PC-3 (cell line): ENCODE results near the gene TMEFF2. TPM values are rescaled to one million over a fixed set of nuclear protein-coding genes. Genes with fewer than 3 reads are reported as not detected.

ENCODE experiments used
- ATAC-seq: fragments of 200-7000 bp; cut with Tn5 transposase; 2 replicates; pipeline ENCODE4 v1.9.1; 2020; ENCODE audit warnings: mild to moderate bottlenecking, moderate library complexity
- BruUV-seq: library from RNA; stranded (reverse); fragments of 400-500 nt; replicated peaks from 2 replicates; lab custom pipeline; 2021; lab: Mats Ljungman, UMichigan
- CTCF ChIA-PET: fragments of 300-600 bp; sonication (Branson Sonifier 250); formaldehyde crosslinking; loops from one replicate; lab custom pipeline; 2022; ENCODE audit warnings: antibody characterized with exemption; lab: Charles Lee
- POLR2A ChIA-PET: fragments of 300-600 bp; sonication (Branson Sonifier 250); formaldehyde crosslinking; loops from one replicate; lab custom pipeline; 2022; ENCODE audit warnings: antibody characterized with exemption; ENCODE audit not compliant: unreplicated experiment; lab: Charles Lee
- DNase-seq: peaks from one replicate; pipeline ENCODE4 v3.0.0-alpha.2; 2015
- H2AFZ ChIP-seq: fragments of 300-600 bp; sonication (generic); 2 replicates; pipeline ENCODE4 v1.6.0; 2016; ENCODE audit warnings: antibody characterized with exemption, low read length
- H3F3A ChIP-seq: fragments of 300-600 bp; sonication (generic); one replicate; pipeline ENCODE4 v1.6.0; 2017; ENCODE audit warnings: antibody characterized with exemption, low read length, control low read depth, mild to moderate bottlenecking; ENCODE audit not compliant: unreplicated experiment
- H3K27ac ChIP-seq: fragments of 300-600 bp; sonication (generic); 2 replicates; pipeline ENCODE4 v1.5.1; 2016; ENCODE audit warnings: mild to moderate bottlenecking, low read length
- H3K27me3 ChIP-seq: fragments of 300-600 bp; sonication (generic); 2 replicates; pipeline ENCODE4 v1.6.1; 2016; ENCODE audit warnings: low read length, mixed read lengths
- H3K36me3 ChIP-seq: fragments of 300-600 bp; sonication (generic); 2 replicates; pipeline ENCODE4 v1.6.1; 2016; ENCODE audit warnings: low read depth, mixed run types, low read length, mixed read lengths
- H3K4me1 ChIP-seq: fragments of 300-600 bp; sonication (generic); 2 replicates; pipeline ENCODE4 v1.5.1; 2016; ENCODE audit warnings: low read length; ENCODE audit not compliant: insufficient read depth
- H3K4me2 ChIP-seq: fragments of 300-600 bp; sonication (generic); 2 replicates; pipeline ENCODE4 v1.6.0; 2016; ENCODE audit warnings: low read length
- H3K4me3 ChIP-seq: fragments of 300-600 bp; sonication (generic); 2 replicates; pipeline ENCODE4 v1.5.1; 2016; ENCODE audit warnings: mild to moderate bottlenecking, low read length, mixed read lengths
- H3K79me2 ChIP-seq: fragments of 300-600 bp; sonication (generic); 2 replicates; pipeline ENCODE4 v1.6.1; 2017; ENCODE audit warnings: low read length, mixed read lengths
- H3K9ac ChIP-seq: fragments of 300-600 bp; sonication (generic); 2 replicates; pipeline ENCODE4 v1.6.0; 2016; ENCODE audit warnings: mild to moderate bottlenecking, low read length
- H3K9me2 ChIP-seq: fragments of 300-600 bp; sonication (generic); replicated peaks from 2 replicates; pipeline ENCODE4 v1.6.1; 2016; ENCODE audit warnings: mixed run types, low read length, mixed read lengths
- H3K9me3 ChIP-seq: fragments of 300-600 bp; sonication (generic); 2 replicates; pipeline ENCODE4 v1.6.1; 2016; ENCODE audit warnings: low read length, mixed read lengths
- H4K20me1 ChIP-seq: fragments of 300-600 bp; sonication (generic); 2 replicates; pipeline ENCODE4 v1.6.1; 2016; ENCODE audit warnings: low read length, mixed read lengths
- EZH2 ChIP-seq: fragments of 300-600 bp; sonication (generic); IDR thresholded peaks from one replicate; pipeline ENCODE4 v1.6.1; 2017; ENCODE audit warnings: antibody characterized with exemption, mild to moderate bottlenecking, low read length; ENCODE audit not compliant: unreplicated experiment
- EZH2phosphoT487 ChIP-seq: fragments of 300-600 bp; sonication (generic); IDR thresholded peaks from 2 replicates; pipeline ENCODE4 v1.6.1; 2018; ENCODE audit warnings: mild to moderate bottlenecking, antibody characterized with exemption, low read length, borderline replicate concordance
- intact Hi-C: fragments of 100-400 bp; cut with micrococcal nuclease; formaldehyde crosslinking; loops from 2 replicates; pipeline ENCODE4 v1.9.0; 2023
- total RNA-seq: library from RNA; depleted of rRNA; stranded (reverse); fragments of >200 nt; gene quantifications from 2 replicates; pipeline ENCODE4 v1.2.3, GENCODE V29; 2014
- TF ChIP-seq, protein P1 (sequence below): fragments of 300-600 bp; sonication (generic); conservative IDR thresholded peaks from 2 replicates; pipeline ENCODE4 v1.5.1; 2017; ENCODE audit warnings: antibody characterized with exemption, low read depth, mild to moderate bottlenecking, low read length

The TMEFF2 gene
- total RNA-seq, 1 experiment from 2014 or later = not detected

- CTCF ChIA-PET = no interaction called here
- no peaks in the 10 kb centered on the region for H3F3A ChIP-seq
Observed at GRCh38 chr2:192186806-192187205, 7.9 kb downstream of the TMEFF2 start.

GRCh38 chr2:192184349-192184748, 10.4 kb downstream of the TMEFF2 start:
- H3K4me3 ChIP-seq = no peak overlapping the region
- no peak overlapping the region for H3K4me2 ChIP-seq
- ATAC-seq (no peak), DNase-seq (no peak)
- no peak overlapping the region for H3K27ac ChIP-seq
- no peaks in the 10 kb centered on the region for H4K20me1 ChIP-seq
- TF ChIP-seq, protein P1, sequence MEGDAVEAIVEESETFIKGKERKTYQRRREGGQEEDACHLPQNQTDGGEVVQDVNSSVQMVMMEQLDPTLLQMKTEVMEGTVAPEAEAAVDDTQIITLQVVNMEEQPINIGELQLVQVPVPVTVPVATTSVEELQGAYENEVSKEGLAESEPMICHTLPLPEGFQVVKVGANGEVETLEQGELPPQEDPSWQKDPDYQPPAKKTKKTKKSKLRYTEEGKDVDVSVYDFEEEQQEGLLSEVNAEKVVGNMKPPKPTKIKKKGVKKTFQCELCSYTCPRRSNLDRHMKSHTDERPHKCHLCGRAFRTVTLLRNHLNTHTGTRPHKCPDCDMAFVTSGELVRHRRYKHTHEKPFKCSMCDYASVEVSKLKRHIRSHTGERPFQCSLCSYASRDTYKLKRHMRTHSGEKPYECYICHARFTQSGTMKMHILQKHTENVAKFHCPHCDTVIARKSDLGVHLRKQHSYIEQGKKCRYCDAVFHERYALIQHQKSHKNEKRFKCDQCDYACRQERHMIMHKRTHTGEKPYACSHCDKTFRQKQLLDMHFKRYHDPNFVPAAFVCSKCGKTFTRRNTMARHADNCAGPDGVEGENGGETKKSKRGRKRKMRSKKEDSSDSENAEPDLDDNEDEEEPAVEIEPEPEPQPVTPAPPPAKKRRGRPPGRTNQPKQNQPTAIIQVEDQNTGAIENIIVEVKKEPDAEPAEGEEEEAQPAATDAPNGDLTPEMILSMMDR = no peak
- TF ChIP-seq EZH2phosphoT487 (no peak), EZH2 (no peak)
- H2AFZ ChIP-seq = no peak overlapping the region
- H3K27me3 ChIP-seq = peaks cover 27% of the 10 kb centered on the region; the same call in 1 of the 2 replicates
- ChIA-PET CTCF (no interaction called here), POLR2A (no interaction called here)
- intact Hi-C loops = no loop called here
- no peaks in the 10 kb centered on the region for H3K4me1 ChIP-seq
- H3K9ac ChIP-seq = no peak overlapping the region
- no peaks in the 10 kb centered on the region for H3K79me2 ChIP-seq
- no peaks in the 10 kb centered on the region for H3K36me3 ChIP-seq
- H3F3A ChIP-seq = no peaks in the 10 kb centered on the region
- no TSS peak for BruUV-seq
- no peaks in the 10 kb centered on the region for H3K9me2 ChIP-seq
- H3K9me3 ChIP-seq = no peaks in the 10 kb centered on the region

More at GRCh38 chr2:192186806-192187205, 7.9 kb downstream of the TMEFF2 start:
- Histone ChIP-seq H3K9ac (no peak overlapping the region), H3K27me3 (peaks cover 36% of the 10 kb centered on the region), H3K9me2 (no peaks in the 10 kb centered on the region), H4K20me1 (no peaks in the 10 kb centered on the region), H3K9me3 (no peaks in the 10 kb centered on the region), H3K4me3 (no peak overlapping the region), H3K27ac (no peak overlapping the region), H3K4me1 (no peaks in the 10 kb centered on the region), H3K4me2 (no peak overlapping the region), H2AFZ (no peak overlapping the region), H3K79me2 (no peaks in the 10 kb centered on the region), H3K36me3 (no peaks in the 10 kb centered on the region)
- intact Hi-C loops = no loop called here
- no TSS peak for BruUV-seq
- POLR2A ChIA-PET = no interaction called here
- no peak for ATAC-seq
- no peak for DNase-seq
- TF ChIP-seq, protein P1 = no peak
- no peak for TF ChIP-seq EZH2phosphoT487
- no peak for TF ChIP-seq EZH2

DNA sequence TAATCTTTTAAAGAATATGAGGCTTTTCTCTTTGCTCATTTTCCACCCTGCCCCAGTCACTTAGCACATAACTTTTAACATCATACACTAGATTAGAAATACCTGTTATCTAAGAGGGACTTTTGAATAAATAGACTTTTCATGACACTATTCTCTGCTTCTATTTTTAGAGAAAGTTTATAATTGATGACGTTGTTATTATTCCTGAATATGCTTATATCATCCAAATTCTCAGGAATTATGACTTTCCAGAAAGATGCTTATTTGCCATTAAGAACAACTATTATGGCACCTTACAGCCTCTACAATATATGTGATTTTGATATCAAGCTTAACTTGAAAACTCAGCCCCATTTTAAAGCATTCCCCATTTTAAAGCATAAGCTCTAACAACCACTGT, 11.4 kb downstream of the TMEFF2 start:
- CTCF ChIA-PET = interaction anchor here (0.6 kb wide), 2 partner anchors 313 to 352 kb away, joined by 3 read pairs; no protein-coding TSS in a partner anchor
- H3K4me2 ChIP-seq = no peak overlapping the region
- POLR2A ChIA-PET = no interaction called here
- H3K36me3 ChIP-seq = no peaks in the 10 kb centered on the region
- no peak for DNase-seq
- no peak overlapping the region for H2AFZ ChIP-seq
- H3K27me3 ChIP-seq = peaks cover 29% of the 10 kb centered on the region; the same call in 1 of the 2 replicates
- H3K9me2 ChIP-seq = no peaks in the 10 kb centered on the region
- no peaks in the 10 kb centered on the region for H3K79me2 ChIP-seq
- no peaks in the 10 kb centered on the region for H3K4me1 ChIP-seq
- ATAC-seq = no peak
- H3F3A ChIP-seq = no peaks in the 10 kb centered on the region
- no peak overlapping the region for H3K4me3 ChIP-seq
- TF ChIP-seq EZH2 = no peak
- TF ChIP-seq, protein P1 = no peak
- no peak for TF ChIP-seq EZH2phosphoT487
- no peaks in the 10 kb centered on the region for H3K9me3 ChIP-seq
- H4K20me1 ChIP-seq = no peaks in the 10 kb centered on the region
- BruUV-seq = no TSS peak
- intact Hi-C loops = no loop called here
- no peak overlapping the region for H3K9ac ChIP-seq
- H3K27ac ChIP-seq = no peak overlapping the region
